MCF 10A (cell line): ENCODE data around the gene RUSC2. TPM values are rescaled to one million over a fixed set of nuclear protein-coding genes. Genes with fewer than 3 reads are reported as not detected.

Experiments
- BruUV-seq: library from RNA; stranded (reverse); fragments of 400-500 nt; replicated peaks from 2 replicates; lab custom pipeline; 2021; lab: Mats Ljungman, UMichigan
- CTCF ChIA-PET: fragments of 300-600 bp; sonication (Branson Sonifier 250); formaldehyde crosslinking; extraction: SDS; loops from one replicate; lab custom pipeline; 2021; ENCODE audit warnings: antibody characterized with exemption, inconsistent platforms; lab: Yijun Ruan, JAX
- POLR2A ChIA-PET: fragments of 300-600, 350-650 bp; sonication (Branson Sonifier 250); formaldehyde crosslinking; extraction: SDS; loops from one replicate; lab custom pipeline; 2020; ENCODE audit warnings: antibody characterized with exemption, inconsistent platforms; lab: Yijun Ruan, JAX
- DNase-seq: peaks from one replicate; pipeline ENCODE4 v3.0.0-alpha.2; 2018; ENCODE audit not compliant: unreplicated experiment
- H3K27ac Mint-ChIP-seq: one replicate; pipeline ENCODE4 v1.8.0; 2022; ENCODE audit warnings: mild to moderate bottlenecking, low read depth, mixed read lengths; ENCODE audit not compliant: unreplicated experiment
- H3K27me3 Mint-ChIP-seq: one replicate; pipeline ENCODE4 v1.8.0; 2022; ENCODE audit warnings: mixed read lengths; ENCODE audit not compliant: insufficient read depth, unreplicated experiment
- H3K36me3 Mint-ChIP-seq: one replicate; pipeline ENCODE4 v1.8.0; 2022; ENCODE audit warnings: mild to moderate bottlenecking, moderate library complexity, mixed read lengths; ENCODE audit not compliant: insufficient read depth, unreplicated experiment
- H3K4me1 Mint-ChIP-seq: one replicate; pipeline ENCODE4 v1.8.0; 2022; ENCODE audit warnings: mixed read lengths; ENCODE audit not compliant: insufficient read depth, unreplicated experiment
- H3K4me3 Mint-ChIP-seq: one replicate; pipeline ENCODE4 v1.8.0; 2022; ENCODE audit warnings: mild to moderate bottlenecking, moderate library complexity, mixed read lengths; ENCODE audit not compliant: unreplicated experiment
- H3K9me3 Mint-ChIP-seq: one replicate; pipeline ENCODE4 v1.8.0; 2022; ENCODE audit warnings: mixed read lengths; ENCODE audit not compliant: unreplicated experiment
- intact Hi-C: fragments of 100-400 bp; cut with micrococcal nuclease; formaldehyde crosslinking; loops from 2 replicates; pipeline ENCODE4 v1.14.1; 2022
- total RNA-seq: library from RNA; stranded (reverse); gene quantifications from 2 replicates; pipeline ENCODE4 v1.2.3, GENCODE V29; 2022
- TF ChIP-seq, protein P1 (sequence below): fragments of 200-600 bp; IDR thresholded peaks from one replicate; pipeline ENCODE4 v1.8.0; 2022; ENCODE audit warnings: antibody characterized with exemption, mild to moderate bottlenecking; ENCODE audit not compliant: unreplicated experiment

Gene RUSC2
- total RNA-seq, 1 experiment from 2014 or later, result 30.5 TPM

DNA sequence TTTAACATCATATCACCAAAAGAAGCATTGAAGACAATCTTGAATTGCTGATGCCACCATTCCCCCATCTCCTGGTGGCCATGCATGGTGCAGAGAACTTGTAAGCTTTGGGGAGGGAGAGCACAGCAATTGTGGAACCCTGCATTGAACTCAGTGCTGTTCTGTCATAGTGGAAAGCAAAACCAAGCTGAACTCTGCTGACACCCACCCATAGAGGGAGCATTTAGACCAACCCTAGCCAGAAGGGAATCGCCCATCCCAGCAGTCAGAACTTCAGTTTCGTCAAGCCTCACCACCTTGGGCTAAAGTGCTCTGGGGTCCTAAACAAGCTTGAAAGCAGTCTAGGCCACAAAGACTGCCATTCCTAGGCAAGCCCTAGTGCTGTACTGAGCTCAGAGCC is 37.4 kb upstream of the RUSC2 start:
- ChIA-PET CTCF (interaction anchor here (1.1 to 1.2 kb wide), 2 partner anchors 27 to 468 kb away, joined by 3 to 4 read pairs; no protein-coding TSS in a partner anchor), POLR2A (interaction anchor here (0.5 kb wide), 1 partner anchor 31 kb away, joined by 3 read pairs; no protein-coding TSS in a partner anchor)
- H3K4me3 Mint-ChIP-seq, result no peak overlapping the region
- H3K4me1 Mint-ChIP-seq, result peaks cover 8% of the 10 kb centered on the region
- no peaks in the 10 kb centered on the region for H3K9me3 Mint-ChIP-seq
- intact Hi-C loops, result no loop called here
- no peak overlapping the region for H3K27ac Mint-ChIP-seq
- TF ChIP-seq, protein P1, sequence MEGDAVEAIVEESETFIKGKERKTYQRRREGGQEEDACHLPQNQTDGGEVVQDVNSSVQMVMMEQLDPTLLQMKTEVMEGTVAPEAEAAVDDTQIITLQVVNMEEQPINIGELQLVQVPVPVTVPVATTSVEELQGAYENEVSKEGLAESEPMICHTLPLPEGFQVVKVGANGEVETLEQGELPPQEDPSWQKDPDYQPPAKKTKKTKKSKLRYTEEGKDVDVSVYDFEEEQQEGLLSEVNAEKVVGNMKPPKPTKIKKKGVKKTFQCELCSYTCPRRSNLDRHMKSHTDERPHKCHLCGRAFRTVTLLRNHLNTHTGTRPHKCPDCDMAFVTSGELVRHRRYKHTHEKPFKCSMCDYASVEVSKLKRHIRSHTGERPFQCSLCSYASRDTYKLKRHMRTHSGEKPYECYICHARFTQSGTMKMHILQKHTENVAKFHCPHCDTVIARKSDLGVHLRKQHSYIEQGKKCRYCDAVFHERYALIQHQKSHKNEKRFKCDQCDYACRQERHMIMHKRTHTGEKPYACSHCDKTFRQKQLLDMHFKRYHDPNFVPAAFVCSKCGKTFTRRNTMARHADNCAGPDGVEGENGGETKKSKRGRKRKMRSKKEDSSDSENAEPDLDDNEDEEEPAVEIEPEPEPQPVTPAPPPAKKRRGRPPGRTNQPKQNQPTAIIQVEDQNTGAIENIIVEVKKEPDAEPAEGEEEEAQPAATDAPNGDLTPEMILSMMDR, result no peak
- H3K27me3 Mint-ChIP-seq, result peaks cover 27% of the 10 kb centered on the region
- BruUV-seq, result no TSS peak
- H3K36me3 Mint-ChIP-seq, result no peaks in the 10 kb centered on the region
- DNase-seq, result peak; percentile 16

DNA sequence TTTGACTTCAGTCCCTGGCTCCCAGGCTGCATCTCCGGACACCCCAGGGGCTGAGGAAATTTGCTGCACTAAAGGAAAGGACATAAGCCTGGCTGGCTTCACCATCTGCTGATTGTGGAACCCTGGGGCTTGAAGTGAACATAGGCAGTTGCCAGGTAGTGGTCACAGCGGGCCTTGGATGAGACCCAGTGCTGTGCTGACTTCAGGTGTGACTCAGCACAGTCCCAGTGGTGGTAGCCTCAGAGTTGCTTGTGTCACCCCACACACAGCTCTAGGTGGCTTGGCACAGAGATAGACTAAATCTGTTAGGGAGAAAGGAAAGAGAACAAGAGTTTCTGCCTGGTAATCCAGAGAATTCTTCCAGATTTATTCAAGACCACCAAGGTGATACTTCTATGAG is 36.1 kb upstream of the RUSC2 start:
- intact Hi-C loops, result no loop called here
- Mint-ChIP-seq H3K27me3 (peaks cover 21% of the 10 kb centered on the region), H3K4me1 (peaks cover 13% of the 10 kb centered on the region), H3K9me3 (no peaks in the 10 kb centered on the region), H3K27ac (peak overlapping the region; percentile 19), H3K36me3 (no peaks in the 10 kb centered on the region), H3K4me3 (no peak overlapping the region)
- TF ChIP-seq, protein P1, result no peak
- ChIA-PET POLR2A (interaction anchor here (0.6 to 0.7 kb wide), 2 partner anchors 17 to 180 kb away, joined by 3 read pairs; no protein-coding TSS in a partner anchor), CTCF (interaction anchor here (1.1 kb wide), 1 partner anchor 357 kb away, joined by 3 read pairs; the partner anchor contains the start of gene PIGO)
- DNase-seq, result peak; percentile 46
- BruUV-seq, result no TSS peak

DNA sequence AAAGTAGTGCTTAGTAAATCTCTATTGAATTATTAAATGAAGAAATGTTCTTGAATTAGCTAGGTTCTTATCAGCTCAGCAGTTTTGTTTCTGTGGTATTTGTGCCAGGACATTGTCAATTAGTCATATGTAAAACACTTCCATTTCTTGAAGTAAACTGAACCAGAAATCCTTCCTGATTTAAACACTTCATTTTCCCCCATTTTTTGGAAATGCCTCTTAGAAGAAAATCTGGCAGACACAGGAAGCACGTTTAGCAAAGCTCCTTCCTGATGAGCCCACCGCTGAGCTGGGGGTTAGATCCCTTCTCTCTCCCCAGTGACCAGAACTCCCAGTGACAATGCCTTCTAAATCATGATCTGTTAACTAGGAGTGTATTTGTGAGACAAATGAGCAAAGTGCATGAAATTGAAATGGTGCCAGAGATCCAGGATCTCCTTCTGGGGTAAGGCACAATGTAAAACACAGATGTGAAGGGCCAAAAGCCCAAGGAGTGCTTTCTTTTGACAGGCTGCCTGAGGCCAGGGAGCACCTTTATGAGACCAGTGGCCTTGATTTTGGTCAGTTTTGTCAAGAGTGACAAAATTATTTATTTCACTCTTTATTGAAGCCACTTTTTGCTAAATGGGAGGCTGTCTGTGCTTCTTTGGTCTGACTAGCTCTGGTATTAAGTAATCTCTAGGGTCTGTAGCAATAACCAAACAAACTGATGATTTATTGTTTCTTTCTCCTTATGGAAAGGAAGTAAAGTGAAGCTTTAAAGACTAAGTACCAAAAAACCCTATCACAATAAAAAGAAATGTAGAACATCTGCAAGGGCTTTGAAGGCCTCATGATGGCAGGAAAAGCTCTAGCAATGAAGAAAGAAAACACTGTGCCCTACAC is 25.5 kb upstream of the RUSC2 start:
- Mint-ChIP-seq H3K27me3 (no peaks in the 10 kb centered on the region), H3K9me3 (no peaks in the 10 kb centered on the region), H3K4me3 (no peak overlapping the region), H3K27ac (peak overlapping the region; percentile 78), H3K36me3 (no peaks in the 10 kb centered on the region), H3K4me1 (peaks cover 35% of the 10 kb centered on the region)
- CTCF ChIA-PET, result interaction anchor here (0.5 to 1.2 kb wide), 12 partner anchors 12 to 1471 kb away, joined by 3 to 5 read pairs (median 3); no protein-coding TSS in a partner anchor
- DNase-seq, result peak; percentile 63
- POLR2A ChIA-PET, result interaction anchor here (0.6 to 1.4 kb wide), 10 partner anchors 17 to 384 kb away, joined by 3 to 6 read pairs (median 4); partner anchors contain the start of gene UNC13B
- intact Hi-C loops, result loop anchor here (10.0 kb wide), 1 partner anchor 60 kb away; no protein-coding TSS in a partner anchor
- TF ChIP-seq, protein P1, result no peak
- BruUV-seq, result no TSS peak

DNA sequence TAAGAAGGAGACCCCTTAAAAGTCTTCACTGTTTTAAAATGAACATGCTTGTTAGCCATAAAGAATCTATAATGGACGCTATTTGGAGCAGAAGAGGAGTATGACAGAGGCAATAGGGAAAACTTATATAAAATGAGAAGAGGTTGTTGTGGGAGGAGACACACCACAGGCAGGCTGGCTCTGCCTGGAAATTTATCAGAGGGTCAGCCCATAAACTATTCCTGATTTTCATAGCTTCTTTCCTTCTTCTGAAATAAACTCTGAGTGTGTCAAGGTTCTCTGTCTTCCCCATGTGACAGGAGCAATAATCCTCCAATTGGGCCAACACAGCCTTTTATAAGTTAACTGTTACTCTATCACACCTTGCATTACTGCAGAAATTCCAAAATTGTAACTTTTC is 19.6 kb upstream of the RUSC2 start:
- Mint-ChIP-seq H3K4me3 (peak overlapping the region; percentile 47), H3K27ac (peak overlapping the region; percentile 59), H3K27me3 (no peaks in the 10 kb centered on the region), H3K4me1 (peaks cover 30% of the 10 kb centered on the region), H3K9me3 (no peaks in the 10 kb centered on the region), H3K36me3 (no peaks in the 10 kb centered on the region)
- ChIA-PET CTCF (interaction anchor here (1.0 to 4.2 kb wide), 3 partner anchors 27 to 353 kb away, joined by 3 to 28 read pairs (median 6); partner anchors contain the start of gene ATOSB), POLR2A (interaction anchor here (0.6 to 3.3 kb wide), 7 partner anchors 43 to 1188 kb away, joined by 3 to 22 read pairs (median 4); partner anchors contain the start of genes ATOSB and UNC13B)
- DNase-seq, result no peak
- BruUV-seq, result no TSS peak
- TF ChIP-seq, protein P1, result no peak
- intact Hi-C loops, result no loop called here
